ENCODE measurements around the gene PRELID3B. TPM values are rescaled to one million over a fixed set of nuclear protein-coding genes. Genes with fewer than 3 reads are reported as not detected.

PRELID3B gene
- total and polyA plus RNA-seq, 2 of the 13 experiments (the other 11 are each of a cell fraction or from before 2014, with no cell fraction given): 23.3 to 42.6 TPM

DNA sequence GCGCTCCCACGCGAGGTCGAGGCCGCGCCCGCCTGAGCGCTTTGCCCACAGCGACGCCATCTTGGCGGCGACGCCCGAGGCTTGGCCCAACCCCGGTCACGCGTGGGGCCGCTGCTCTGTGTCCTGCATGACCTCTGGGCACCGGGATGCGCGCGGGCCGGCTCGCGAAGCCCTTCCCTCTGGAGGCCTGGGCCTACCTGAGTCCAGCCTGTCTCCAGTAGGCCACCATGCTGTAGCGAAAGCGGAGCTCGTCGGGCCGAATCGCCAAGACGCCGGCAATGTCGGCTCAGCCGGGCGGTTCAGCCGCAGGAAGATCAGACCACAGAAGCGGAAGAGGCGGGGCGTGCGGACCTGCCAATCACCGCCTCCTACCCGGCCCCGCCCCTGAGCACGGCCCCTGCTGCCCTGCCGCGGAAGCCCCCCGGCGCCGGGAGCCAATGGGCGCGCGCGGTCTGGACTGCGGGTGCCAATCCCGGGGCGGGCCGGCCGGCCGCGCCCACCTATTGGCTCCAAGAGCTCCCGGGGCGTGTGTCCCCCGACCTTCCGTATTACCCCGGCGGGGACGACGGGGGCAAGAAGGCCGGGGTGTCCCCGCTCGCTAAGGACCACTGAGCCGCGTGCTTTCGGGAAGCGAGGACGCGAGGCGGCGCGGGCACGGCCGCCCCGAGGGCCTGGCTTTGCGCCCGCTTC lies 10.4 kb downstream of the PRELID3B start, which contains the start of gene ATP5F1E (continued):
- TF ChIP-seq, protein P1, sequence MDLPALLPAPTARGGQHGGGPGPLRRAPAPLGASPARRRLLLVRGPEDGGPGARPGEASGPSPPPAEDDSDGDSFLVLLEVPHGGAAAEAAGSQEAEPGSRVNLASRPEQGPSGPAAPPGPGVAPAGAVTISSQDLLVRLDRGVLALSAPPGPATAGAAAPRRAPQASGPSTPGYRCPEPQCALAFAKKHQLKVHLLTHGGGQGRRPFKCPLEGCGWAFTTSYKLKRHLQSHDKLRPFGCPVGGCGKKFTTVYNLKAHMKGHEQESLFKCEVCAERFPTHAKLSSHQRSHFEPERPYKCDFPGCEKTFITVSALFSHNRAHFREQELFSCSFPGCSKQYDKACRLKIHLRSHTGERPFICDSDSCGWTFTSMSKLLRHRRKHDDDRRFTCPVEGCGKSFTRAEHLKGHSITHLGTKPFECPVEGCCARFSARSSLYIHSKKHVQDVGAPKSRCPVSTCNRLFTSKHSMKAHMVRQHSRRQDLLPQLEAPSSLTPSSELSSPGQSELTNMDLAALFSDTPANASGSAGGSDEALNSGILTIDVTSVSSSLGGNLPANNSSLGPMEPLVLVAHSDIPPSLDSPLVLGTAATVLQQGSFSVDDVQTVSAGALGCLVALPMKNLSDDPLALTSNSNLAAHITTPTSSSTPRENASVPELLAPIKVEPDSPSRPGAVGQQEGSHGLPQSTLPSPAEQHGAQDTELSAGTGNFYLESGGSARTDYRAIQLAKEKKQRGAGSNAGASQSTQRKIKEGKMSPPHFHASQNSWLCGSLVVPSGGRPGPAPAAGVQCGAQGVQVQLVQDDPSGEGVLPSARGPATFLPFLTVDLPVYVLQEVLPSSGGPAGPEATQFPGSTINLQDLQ (CRISPR knock-in tag; IDR thresholded peaks at IDR 0.05): peak; percentile 100
- TF ChIP-seq, protein P2, sequence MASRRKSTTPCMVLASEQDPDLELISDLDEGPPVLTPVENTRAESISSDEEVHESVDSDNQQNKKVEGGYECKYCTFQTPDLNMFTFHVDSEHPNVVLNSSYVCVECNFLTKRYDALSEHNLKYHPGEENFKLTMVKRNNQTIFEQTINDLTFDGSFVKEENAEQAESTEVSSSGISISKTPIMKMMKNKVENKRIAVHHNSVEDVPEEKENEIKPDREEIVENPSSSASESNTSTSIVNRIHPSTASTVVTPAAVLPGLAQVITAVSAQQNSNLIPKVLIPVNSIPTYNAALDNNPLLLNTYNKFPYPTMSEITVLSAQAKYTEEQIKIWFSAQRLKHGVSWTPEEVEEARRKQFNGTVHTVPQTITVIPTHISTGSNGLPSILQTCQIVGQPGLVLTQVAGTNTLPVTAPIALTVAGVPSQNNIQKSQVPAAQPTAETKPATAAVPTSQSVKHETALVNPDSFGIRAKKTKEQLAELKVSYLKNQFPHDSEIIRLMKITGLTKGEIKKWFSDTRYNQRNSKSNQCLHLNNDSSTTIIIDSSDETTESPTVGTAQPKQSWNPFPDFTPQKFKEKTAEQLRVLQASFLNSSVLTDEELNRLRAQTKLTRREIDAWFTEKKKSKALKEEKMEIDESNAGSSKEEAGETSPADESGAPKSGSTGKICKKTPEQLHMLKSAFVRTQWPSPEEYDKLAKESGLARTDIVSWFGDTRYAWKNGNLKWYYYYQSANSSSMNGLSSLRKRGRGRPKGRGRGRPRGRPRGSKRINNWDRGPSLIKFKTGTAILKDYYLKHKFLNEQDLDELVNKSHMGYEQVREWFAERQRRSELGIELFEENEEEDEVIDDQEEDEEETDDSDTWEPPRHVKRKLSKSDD (CRISPR knock-in tag; IDR thresholded peaks at IDR 0.05; ENCODE audit: low read depth): peak; percentile 94
- TF ChIP-seq, protein P3, sequence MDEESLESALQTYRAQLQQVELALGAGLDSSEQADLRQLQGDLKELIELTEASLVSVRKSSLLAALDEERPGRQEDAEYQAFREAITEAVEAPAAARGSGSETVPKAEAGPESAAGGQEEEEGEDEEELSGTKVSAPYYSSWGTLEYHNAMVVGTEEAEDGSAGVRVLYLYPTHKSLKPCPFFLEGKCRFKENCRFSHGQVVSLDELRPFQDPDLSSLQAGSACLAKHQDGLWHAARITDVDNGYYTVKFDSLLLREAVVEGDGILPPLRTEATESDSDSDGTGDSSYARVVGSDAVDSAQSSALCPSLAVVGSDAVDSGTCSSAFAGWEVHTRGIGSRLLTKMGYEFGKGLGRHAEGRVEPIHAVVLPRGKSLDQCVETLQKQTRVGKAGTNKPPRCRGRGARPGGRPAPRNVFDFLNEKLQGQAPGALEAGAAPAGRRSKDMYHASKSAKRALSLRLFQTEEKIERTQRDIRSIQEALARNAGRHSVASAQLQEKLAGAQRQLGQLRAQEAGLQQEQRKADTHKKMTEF (CRISPR knock-in tag; IDR thresholded peaks at IDR 0.05): peak; percentile 95
- TF ChIP-seq ZNF607 (CRISPR knock-in tag; IDR thresholded peaks at IDR 0.05; ENCODE audit: borderline replicate concordance) (peak; percentile 97), SNRNP70 (IDR thresholded peaks at IDR 0.05; ENCODE audit: low read depth, low read length) (no peak), ETV5 (CRISPR knock-in tag; IDR thresholded peaks at IDR 0.05; ENCODE audit: borderline replicate concordance) (peak; percentile 40), MED13 (CRISPR knock-in tag; IDR thresholded peaks at IDR 0.05) (no peak; the same call in 1 of the 2 replicates), KDM2A (CRISPR knock-in tag; IDR thresholded peaks at IDR 0.05; ENCODE audit: borderline replicate concordance, low read depth) (peak; percentile 93), ZSCAN31 (CRISPR knock-in tag; IDR thresholded peaks at IDR 0.05; ENCODE audit: low read depth) (peak; percentile 97), TBX3 (IDR thresholded peaks at IDR 0.05; ENCODE audit: borderline replicate concordance) (peak; percentile 72), MTF2 (CRISPR knock-in tag; IDR thresholded peaks at IDR 0.05; ENCODE audit: borderline replicate concordance) (peak; percentile 76; the same call in 1 of the 2 replicates)
- TF ChIP-seq, protein P4, sequence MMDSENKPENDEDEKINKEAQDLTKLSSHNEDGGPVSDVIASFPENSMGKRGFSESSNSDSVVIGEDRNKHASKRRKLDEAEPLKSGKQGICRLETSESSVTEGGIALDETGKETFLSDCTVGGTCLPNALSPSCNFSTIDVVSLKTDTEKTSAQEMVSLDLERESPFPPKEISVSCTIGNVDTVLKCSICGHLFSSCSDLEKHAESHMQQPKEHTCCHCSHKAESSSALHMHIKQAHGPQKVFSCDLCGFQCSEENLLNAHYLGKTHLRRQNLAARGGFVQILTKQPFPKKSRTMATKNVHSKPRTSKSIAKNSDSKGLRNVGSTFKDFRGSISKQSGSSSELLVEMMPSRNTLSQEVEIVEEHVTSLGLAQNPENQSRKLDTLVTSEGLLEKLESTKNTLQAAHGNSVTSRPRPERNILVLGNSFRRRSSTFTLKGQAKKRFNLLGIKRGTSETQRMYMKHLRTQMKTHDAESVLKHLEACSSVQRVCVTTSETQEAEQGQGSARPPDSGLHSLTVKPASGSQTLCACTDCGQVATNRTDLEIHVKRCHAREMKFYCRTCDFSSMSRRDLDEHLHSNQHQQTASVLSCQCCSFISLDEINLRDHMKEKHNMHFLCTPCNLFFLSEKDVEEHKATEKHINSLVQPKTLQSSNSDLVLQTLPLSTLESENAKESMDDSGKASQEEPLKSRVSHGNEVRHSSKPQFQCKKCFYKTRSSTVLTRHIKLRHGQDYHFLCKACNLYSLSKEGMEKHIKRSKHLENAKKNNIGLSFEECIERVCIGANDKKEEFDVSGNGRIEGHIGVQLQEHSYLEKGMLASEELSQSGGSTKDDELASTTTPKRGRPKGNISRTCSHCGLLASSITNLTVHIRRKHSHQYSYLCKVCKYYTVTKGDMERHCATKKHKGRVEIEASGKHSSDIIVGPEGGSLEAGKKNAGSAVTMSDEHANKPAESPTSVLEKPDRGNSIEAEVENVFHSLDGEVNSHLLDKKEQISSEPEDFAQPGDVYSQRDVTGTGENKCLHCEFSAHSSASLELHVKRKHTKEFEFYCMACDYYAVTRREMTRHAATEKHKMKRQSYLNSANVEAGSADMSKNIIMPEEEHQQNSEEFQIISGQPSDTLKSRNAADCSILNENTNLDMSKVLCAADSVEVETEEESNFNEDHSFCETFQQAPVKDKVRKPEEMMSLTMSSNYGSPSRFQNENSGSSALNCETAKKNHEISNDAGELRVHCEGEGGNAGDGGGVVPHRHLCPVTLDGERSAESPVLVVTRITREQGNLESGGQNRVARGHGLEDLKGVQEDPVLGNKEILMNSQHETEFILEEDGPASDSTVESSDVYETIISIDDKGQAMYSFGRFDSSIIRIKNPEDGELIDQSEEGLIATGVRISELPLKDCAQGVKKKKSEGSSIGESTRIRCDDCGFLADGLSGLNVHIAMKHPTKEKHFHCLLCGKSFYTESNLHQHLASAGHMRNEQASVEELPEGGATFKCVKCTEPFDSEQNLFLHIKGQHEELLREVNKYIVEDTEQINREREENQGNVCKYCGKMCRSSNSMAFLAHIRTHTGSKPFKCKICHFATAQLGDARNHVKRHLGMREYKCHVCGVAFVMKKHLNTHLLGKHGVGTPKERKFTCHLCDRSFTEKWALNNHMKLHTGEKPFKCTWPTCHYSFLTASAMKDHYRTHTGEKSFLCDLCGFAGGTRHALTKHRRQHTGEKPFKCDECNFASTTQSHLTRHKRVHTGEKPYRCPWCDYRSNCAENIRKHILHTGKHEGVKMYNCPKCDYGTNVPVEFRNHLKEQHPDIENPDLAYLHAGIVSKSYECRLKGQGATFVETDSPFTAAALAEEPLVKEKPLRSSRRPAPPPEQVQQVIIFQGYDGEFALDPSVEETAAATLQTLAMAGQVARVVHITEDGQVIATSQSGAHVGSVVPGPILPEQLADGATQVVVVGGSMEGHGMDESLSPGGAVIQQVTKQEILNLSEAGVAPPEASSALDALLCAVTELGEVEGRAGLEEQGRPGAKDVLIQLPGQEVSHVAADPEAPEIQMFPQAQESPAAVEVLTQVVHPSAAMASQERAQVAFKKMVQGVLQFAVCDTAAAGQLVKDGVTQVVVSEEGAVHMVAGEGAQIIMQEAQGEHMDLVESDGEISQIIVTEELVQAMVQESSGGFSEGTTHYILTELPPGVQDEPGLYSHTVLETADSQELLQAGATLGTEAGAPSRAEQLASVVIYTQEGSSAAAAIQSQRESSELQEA (CRISPR knock-in tag; IDR thresholded peaks at IDR 0.05; ENCODE audit: not compliant biosample characterization): peak; percentile 96

Measured in HepG2 (cell line).